ENCODE data around the gene TMPRSS9. TPM values are rescaled to one million over a fixed set of nuclear protein-coding genes. Genes with fewer than 3 reads are reported as not detected.

Gene TMPRSS9
- total RNA-seq, 1 experiment from 2014 or later = 0.57 TPM

DNA sequence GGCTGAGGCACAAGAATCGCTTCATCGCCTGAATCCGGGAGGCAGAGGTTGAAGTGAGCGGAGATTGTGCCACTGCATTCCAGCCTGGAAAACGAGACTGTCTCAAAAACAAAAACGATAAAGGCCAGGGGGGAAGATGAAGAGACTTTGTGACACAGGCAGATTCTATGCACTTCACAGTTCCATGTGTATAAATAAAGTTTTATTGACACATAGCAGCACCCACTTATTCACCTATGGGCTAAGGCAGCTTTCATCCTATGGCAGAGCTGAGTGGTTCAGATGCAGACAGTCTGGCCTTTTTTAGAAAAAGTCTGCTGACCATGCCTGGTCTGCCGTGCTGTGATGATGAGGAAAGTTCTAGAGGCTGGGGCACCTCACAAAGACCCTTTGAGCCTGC lies 91.1 kb downstream of the TMPRSS9 start (continued):
- TF ChIP-seq ZNF423 (CRISPR knock-in tag; IDR thresholded peaks at IDR 0.05) (no peak), ZNF416 (CRISPR knock-in tag; IDR thresholded peaks at IDR 0.05) (no peak), NR3C1 (CRISPR knock-in tag; conservative IDR thresholded peaks at IDR 0.05; ENCODE audit: low read depth) (no peak), CBFB (CRISPR knock-in tag; IDR thresholded peaks at IDR 0.05; ENCODE audit: low read depth) (no peak), FOXJ3 (CRISPR knock-in tag; IDR thresholded peaks at IDR 0.05; ENCODE audit: borderline replicate concordance) (no peak), ATF1 (CRISPR knock-in tag; IDR thresholded peaks at IDR 0.05) (no peak), RELA (CRISPR knock-in tag; IDR thresholded peaks at IDR 0.05; ENCODE audit: borderline replicate concordance) (no peak), EMX1 (CRISPR knock-in tag; IDR thresholded peaks at IDR 0.05) (no peak), TCF7 (CRISPR knock-in tag; IDR thresholded peaks at IDR 0.05; ENCODE audit: low read depth) (no peak)
- TF ChIP-seq, protein P1, sequence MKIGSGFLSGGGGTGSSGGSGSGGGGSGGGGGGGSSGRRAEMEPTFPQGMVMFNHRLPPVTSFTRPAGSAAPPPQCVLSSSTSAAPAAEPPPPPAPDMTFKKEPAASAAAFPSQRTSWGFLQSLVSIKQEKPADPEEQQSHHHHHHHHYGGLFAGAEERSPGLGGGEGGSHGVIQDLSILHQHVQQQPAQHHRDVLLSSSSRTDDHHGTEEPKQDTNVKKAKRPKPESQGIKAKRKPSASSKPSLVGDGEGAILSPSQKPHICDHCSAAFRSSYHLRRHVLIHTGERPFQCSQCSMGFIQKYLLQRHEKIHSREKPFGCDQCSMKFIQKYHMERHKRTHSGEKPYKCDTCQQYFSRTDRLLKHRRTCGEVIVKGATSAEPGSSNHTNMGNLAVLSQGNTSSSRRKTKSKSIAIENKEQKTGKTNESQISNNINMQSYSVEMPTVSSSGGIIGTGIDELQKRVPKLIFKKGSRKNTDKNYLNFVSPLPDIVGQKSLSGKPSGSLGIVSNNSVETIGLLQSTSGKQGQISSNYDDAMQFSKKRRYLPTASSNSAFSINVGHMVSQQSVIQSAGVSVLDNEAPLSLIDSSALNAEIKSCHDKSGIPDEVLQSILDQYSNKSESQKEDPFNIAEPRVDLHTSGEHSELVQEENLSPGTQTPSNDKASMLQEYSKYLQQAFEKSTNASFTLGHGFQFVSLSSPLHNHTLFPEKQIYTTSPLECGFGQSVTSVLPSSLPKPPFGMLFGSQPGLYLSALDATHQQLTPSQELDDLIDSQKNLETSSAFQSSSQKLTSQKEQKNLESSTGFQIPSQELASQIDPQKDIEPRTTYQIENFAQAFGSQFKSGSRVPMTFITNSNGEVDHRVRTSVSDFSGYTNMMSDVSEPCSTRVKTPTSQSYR (CRISPR knock-in tag; IDR thresholded peaks at IDR 0.05) = no peak
- TF ChIP-seq, protein P2, sequence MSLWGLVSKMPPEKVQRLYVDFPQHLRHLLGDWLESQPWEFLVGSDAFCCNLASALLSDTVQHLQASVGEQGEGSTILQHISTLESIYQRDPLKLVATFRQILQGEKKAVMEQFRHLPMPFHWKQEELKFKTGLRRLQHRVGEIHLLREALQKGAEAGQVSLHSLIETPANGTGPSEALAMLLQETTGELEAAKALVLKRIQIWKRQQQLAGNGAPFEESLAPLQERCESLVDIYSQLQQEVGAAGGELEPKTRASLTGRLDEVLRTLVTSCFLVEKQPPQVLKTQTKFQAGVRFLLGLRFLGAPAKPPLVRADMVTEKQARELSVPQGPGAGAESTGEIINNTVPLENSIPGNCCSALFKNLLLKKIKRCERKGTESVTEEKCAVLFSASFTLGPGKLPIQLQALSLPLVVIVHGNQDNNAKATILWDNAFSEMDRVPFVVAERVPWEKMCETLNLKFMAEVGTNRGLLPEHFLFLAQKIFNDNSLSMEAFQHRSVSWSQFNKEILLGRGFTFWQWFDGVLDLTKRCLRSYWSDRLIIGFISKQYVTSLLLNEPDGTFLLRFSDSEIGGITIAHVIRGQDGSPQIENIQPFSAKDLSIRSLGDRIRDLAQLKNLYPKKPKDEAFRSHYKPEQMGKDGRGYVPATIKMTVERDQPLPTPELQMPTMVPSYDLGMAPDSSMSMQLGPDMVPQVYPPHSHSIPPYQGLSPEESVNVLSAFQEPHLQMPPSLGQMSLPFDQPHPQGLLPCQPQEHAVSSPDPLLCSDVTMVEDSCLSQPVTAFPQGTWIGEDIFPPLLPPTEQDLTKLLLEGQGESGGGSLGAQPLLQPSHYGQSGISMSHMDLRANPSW (CRISPR knock-in tag; conservative IDR thresholded peaks at IDR 0.05; ENCODE audit: low read depth) = no peak
- TF ChIP-seq, protein P3, sequence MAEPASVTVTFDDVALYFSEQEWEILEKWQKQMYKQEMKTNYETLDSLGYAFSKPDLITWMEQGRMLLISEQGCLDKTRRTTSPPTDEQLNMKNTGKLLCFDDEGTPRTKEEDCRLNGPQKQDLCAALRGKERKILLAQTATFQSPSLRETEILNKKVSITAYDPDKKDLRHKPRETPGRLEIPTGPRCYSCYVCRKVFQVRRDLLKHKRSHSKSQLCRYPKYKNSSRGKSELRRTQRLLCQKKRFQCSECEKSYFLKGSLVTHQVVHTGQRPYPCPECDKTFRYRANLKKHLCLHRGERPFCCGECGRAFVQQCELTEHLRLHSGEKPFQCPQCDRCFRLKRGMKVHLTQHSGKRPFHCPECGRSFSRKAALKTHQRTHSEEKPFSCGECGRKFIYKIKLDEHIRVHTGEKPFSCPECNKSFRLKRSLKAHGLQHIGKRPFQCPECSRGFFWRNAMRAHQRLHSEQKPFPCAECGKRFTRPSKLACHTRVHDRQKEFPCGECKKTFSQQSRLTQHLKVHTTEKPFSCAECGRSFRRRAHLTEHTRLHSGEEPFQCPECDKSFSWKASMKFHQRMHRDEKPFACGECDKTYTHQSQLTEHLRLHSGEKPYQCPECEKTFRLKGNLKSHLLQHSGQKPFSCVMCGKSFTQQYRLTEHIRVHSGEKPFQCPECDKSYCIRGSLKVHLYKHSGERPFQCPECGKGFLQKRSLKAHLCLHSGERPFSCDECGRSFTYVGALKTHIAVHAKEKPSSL (CRISPR knock-in tag; conservative IDR thresholded peaks at IDR 0.05) = no peak
- TF ChIP-seq, protein P4, sequence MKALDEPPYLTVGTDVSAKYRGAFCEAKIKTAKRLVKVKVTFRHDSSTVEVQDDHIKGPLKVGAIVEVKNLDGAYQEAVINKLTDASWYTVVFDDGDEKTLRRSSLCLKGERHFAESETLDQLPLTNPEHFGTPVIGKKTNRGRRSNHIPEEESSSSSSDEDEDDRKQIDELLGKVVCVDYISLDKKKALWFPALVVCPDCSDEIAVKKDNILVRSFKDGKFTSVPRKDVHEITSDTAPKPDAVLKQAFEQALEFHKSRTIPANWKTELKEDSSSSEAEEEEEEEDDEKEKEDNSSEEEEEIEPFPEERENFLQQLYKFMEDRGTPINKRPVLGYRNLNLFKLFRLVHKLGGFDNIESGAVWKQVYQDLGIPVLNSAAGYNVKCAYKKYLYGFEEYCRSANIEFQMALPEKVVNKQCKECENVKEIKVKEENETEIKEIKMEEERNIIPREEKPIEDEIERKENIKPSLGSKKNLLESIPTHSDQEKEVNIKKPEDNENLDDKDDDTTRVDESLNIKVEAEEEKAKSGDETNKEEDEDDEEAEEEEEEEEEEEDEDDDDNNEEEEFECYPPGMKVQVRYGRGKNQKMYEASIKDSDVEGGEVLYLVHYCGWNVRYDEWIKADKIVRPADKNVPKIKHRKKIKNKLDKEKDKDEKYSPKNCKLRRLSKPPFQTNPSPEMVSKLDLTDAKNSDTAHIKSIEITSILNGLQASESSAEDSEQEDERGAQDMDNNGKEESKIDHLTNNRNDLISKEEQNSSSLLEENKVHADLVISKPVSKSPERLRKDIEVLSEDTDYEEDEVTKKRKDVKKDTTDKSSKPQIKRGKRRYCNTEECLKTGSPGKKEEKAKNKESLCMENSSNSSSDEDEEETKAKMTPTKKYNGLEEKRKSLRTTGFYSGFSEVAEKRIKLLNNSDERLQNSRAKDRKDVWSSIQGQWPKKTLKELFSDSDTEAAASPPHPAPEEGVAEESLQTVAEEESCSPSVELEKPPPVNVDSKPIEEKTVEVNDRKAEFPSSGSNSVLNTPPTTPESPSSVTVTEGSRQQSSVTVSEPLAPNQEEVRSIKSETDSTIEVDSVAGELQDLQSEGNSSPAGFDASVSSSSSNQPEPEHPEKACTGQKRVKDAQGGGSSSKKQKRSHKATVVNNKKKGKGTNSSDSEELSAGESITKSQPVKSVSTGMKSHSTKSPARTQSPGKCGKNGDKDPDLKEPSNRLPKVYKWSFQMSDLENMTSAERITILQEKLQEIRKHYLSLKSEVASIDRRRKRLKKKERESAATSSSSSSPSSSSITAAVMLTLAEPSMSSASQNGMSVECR (CRISPR knock-in tag; IDR thresholded peaks at IDR 0.05; ENCODE audit: borderline replicate concordance) = no peak
- TF ChIP-seq, protein P5, sequence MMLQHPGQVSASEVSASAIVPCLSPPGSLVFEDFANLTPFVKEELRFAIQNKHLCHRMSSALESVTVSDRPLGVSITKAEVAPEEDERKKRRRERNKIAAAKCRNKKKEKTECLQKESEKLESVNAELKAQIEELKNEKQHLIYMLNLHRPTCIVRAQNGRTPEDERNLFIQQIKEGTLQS (CRISPR knock-in tag; conservative IDR thresholded peaks at IDR 0.05) = no peak
- TF ChIP-seq, protein P6, sequence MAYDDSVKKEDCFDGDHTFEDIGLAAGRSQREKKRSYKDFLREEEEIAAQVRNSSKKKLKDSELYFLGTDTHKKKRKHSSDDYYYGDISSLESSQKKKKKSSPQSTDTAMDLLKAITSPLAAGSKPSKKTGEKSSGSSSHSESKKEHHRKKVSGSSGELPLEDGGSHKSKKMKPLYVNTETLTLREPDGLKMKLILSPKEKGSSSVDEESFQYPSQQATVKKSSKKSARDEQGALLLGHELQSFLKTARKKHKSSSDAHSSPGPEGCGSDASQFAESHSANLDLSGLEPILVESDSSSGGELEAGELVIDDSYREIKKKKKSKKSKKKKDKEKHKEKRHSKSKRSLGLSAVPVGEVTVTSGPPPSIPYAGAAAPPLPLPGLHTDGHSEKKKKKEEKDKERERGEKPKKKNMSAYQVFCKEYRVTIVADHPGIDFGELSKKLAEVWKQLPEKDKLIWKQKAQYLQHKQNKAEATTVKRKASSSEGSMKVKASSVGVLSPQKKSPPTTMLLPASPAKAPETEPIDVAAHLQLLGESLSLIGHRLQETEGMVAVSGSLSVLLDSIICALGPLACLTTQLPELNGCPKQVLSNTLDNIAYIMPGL (CRISPR knock-in tag; IDR thresholded peaks at IDR 0.05) = no peak
- TF ChIP-seq, protein P7, sequence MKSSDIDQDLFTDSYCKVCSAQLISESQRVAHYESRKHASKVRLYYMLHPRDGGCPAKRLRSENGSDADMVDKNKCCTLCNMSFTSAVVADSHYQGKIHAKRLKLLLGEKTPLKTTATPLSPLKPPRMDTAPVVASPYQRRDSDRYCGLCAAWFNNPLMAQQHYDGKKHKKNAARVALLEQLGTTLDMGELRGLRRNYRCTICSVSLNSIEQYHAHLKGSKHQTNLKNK (CRISPR knock-in tag; IDR thresholded peaks at IDR 0.05) = no peak

Data from WTC11 (cell line).